Astrocyte (in vitro differentiated cells and primary cell): Measurements from ENCODE around the gene MBP.

Experiments used
- EZH2 ChIP-seq: IDR thresholded peaks from 2 replicates; pipeline ENCODE4 v1.6.1; 2012; ENCODE audit warnings: mild to moderate bottlenecking, low read length, inconsistent platforms; ENCODE audit not compliant: insufficient read depth
- TF ChIP-seq, protein P1 (sequence below): IDR thresholded peaks from 2 replicates; pipeline ENCODE4 v1.5.1; 2011; ENCODE audit warnings: low read depth, mild to moderate bottlenecking, inconsistent platforms, low read length, moderate library complexity; ENCODE audit not compliant: insufficient read depth

DNA sequence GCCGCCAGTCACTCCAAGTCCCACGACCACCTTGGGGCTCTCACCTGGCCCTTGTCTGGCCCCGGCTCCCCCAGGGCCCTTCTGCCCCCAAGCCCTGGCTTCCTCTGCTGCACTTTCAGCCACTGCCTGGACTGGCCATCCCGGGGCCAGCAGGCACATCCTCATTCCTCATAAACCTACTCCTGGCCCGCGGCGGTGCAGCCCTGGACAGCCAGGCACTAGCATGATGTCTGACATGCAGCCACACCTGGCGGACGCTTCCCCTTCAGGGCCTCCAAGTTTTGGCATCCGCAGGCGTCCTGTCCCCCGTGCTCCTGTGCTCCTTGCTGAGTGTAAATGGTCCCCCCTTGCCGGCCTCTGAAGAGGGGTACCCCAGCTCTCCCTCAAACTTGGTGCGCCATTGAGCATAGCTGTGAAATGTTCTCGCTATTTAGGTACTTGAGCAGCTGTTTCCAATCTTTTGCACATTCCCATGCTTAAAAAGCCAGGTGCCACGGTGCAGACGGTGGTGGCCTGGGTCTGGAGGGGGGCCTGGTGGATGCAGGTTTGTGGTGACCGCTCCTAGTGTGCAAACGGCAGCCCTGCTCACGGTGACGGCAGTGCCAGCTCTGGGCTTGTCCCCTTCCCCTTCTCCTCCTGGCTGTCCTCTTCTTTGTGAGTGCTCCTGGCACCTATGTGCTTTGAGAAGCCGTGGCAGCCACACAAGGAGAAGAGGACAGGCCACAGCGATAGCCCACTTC lies 123.8 kb downstream of the MBP start:
- TF ChIP-seq, protein P1, sequence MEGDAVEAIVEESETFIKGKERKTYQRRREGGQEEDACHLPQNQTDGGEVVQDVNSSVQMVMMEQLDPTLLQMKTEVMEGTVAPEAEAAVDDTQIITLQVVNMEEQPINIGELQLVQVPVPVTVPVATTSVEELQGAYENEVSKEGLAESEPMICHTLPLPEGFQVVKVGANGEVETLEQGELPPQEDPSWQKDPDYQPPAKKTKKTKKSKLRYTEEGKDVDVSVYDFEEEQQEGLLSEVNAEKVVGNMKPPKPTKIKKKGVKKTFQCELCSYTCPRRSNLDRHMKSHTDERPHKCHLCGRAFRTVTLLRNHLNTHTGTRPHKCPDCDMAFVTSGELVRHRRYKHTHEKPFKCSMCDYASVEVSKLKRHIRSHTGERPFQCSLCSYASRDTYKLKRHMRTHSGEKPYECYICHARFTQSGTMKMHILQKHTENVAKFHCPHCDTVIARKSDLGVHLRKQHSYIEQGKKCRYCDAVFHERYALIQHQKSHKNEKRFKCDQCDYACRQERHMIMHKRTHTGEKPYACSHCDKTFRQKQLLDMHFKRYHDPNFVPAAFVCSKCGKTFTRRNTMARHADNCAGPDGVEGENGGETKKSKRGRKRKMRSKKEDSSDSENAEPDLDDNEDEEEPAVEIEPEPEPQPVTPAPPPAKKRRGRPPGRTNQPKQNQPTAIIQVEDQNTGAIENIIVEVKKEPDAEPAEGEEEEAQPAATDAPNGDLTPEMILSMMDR: no peak
- TF ChIP-seq EZH2: no peak
